Caco-2 (cell line): ENCODE data around the gene FSIP2. TPM values are rescaled to one million over a fixed set of nuclear protein-coding genes. Genes with fewer than 3 reads are reported as not detected.

Source experiments
- BruUV-seq: library from RNA; stranded (reverse); fragments of 400-500 nt; replicated peaks from 2 replicates; lab custom pipeline; 2021; lab: Mats Ljungman, UMichigan
- CTCF ChIA-PET: fragments of 300-600 bp; sonication (Branson Sonifier 250); formaldehyde crosslinking; loops from one replicate; lab custom pipeline; 2022; ENCODE audit warnings: antibody characterized with exemption; lab: Charles Lee
- POLR2A ChIA-PET: fragments of 300-600 bp; sonication (Branson Sonifier 250); formaldehyde crosslinking; loops from one replicate; lab custom pipeline; 2022; ENCODE audit warnings: antibody characterized with exemption; lab: Charles Lee
- DNase-seq, 2 experiments: peaks; one replicate each; pipeline versions ENCODE4 v3.0.0 to v3.0.0-alpha.2; 2020 to 2022
- H3K27me3 ChIP-seq: replicated peaks from 2 replicates; pipeline ENCODE4 v1.6.0; 2011; ENCODE audit warnings: low read length; ENCODE audit not compliant: control insufficient read depth, insufficient read depth
- H3K36me3 ChIP-seq: 2 replicates; pipeline ENCODE4 v1.5.1; 2011; ENCODE audit warnings: low read length; ENCODE audit not compliant: control insufficient read depth, insufficient read depth
- H3K4me1 ChIP-seq: fragments of 250-450 bp; sonication (Bioruptor Pico); 2 replicates; pipeline ENCODE4 v1.5.1; 2020; ENCODE audit warnings: mild to moderate bottlenecking
- H3K4me3 ChIP-seq: 2 replicates; pipeline ENCODE4 v1.5.1; 2011; ENCODE audit warnings: low read depth, mild to moderate bottlenecking, control low read depth, low read length
- H3K9me3 ChIP-seq: fragments of 250-450 bp; sonication (Bioruptor Pico); 2 replicates; pipeline ENCODE4 v1.5.1; 2020; ENCODE audit warnings: mild to moderate bottlenecking, moderate library complexity
- H3K27ac Mint-ChIP-seq: one replicate; pipeline ENCODE4 v1.8.0; 2022; ENCODE audit warnings: mixed read lengths; ENCODE audit not compliant: unreplicated experiment
- H3K27me3 Mint-ChIP-seq: one replicate; pipeline ENCODE4 v1.8.0; 2022; ENCODE audit warnings: mixed read lengths; ENCODE audit not compliant: insufficient read depth, unreplicated experiment
- H3K36me3 Mint-ChIP-seq: one replicate; pipeline ENCODE4 v1.8.0; 2022; ENCODE audit warnings: mild to moderate bottlenecking, mixed read lengths; ENCODE audit not compliant: insufficient read depth, unreplicated experiment
- H3K4me1 Mint-ChIP-seq: one replicate; pipeline ENCODE4 v1.8.0; 2022; ENCODE audit warnings: low read depth, mixed read lengths; ENCODE audit not compliant: unreplicated experiment
- H3K4me3 Mint-ChIP-seq: one replicate; pipeline ENCODE4 v1.8.0; 2022; ENCODE audit warnings: mild to moderate bottlenecking, moderate library complexity, mixed read lengths; ENCODE audit not compliant: unreplicated experiment
- H3K9me3 Mint-ChIP-seq: one replicate; pipeline ENCODE4 v1.8.0; 2022; ENCODE audit warnings: mixed read lengths; ENCODE audit not compliant: unreplicated experiment
- CTCF ChIP-seq, 2 experiments: fragments of 200-600 bp in 1 of 2; IDR thresholded peaks; 1 replicate in 1 of 2; 2 replicates in 1 of 2; pipeline versions ENCODE4 v1.5.1 to v1.8.0; 2011 to 2022; ENCODE audit warnings: antibody characterized with exemption in 1 of 2, control low read depth in 1 of 2, inconsistent platforms in 1 of 2, low read depth in 1 of 2, low read length in 1 of 2, mild to moderate bottlenecking in 1 of 2, moderate library complexity in 1 of 2; ENCODE audit not compliant: insufficient read depth in 1 of 2, severe bottlenecking in 1 of 2, unreplicated experiment in 1 of 2
- intact Hi-C: fragments of 100-400 bp; cut with micrococcal nuclease; formaldehyde crosslinking; loops from one replicate; pipeline ENCODE4 v1.10.0; 2022; ENCODE audit not compliant: unreplicated experiment
- total RNA-seq: library from RNA; stranded (reverse); gene quantifications from 2 replicates; pipeline ENCODE4 v1.2.3, GENCODE V29; 2022

The FSIP2 gene
- total RNA-seq, 1 experiment from 2014 or later, result 0.09 TPM

- Histone ChIP-seq H3K36me3 (no peaks in the 10 kb centered on the region), H3K27me3 (no peaks in the 10 kb centered on the region), H3K4me3 (no peak overlapping the region), H3K9me3 (no peaks in the 10 kb centered on the region), H3K4me1 (peaks cover 7% of the 10 kb centered on the region)
- no peak for TF ChIP-seq CTCF (IDR thresholded peaks at IDR 0.05; ENCODE audit: insufficient read depth in 1 of 2, low read depth in 1 of 2, low read length in 1 of 2, severe bottlenecking in 1 of 2, unreplicated experiment in 1 of 2)
- ChIA-PET POLR2A (no interaction called here), CTCF (no interaction called here)
- peaks cover 9% of the 10 kb centered on the region for H3K9me3 Mint-ChIP-seq
- intact Hi-C loops, result no loop called here
- H3K4me1 Mint-ChIP-seq, result no peaks in the 10 kb centered on the region
- H3K4me3 Mint-ChIP-seq, result no peak overlapping the region
- no peak overlapping the region for H3K27ac Mint-ChIP-seq
- H3K27me3 Mint-ChIP-seq, result no peaks in the 10 kb centered on the region
- no peak for DNase-seq
- H3K36me3 Mint-ChIP-seq, result no peaks in the 10 kb centered on the region
- no TSS peak for BruUV-seq
Measured at GRCh38 chr2:185854885-185855284, 116.3 kb downstream of the FSIP2 start.

- no peaks in the 10 kb centered on the region for H3K27me3 ChIP-seq
- H3K4me3 ChIP-seq, result no peak overlapping the region
- no TSS peak for BruUV-seq
- ChIA-PET CTCF (no interaction called here), POLR2A (no interaction called here)
- H3K27ac Mint-ChIP-seq, result no peak overlapping the region
- no peak for DNase-seq
- peaks cover under 1% of the 10 kb centered on the region for H3K4me1 Mint-ChIP-seq
- H3K36me3 Mint-ChIP-seq, result no peaks in the 10 kb centered on the region
- peaks cover 7% of the 10 kb centered on the region for H3K4me1 ChIP-seq
- intact Hi-C loops, result no loop called here
- H3K27me3 Mint-ChIP-seq, result no peaks in the 10 kb centered on the region
- no peak for TF ChIP-seq CTCF (IDR thresholded peaks at IDR 0.05; ENCODE audit: insufficient read depth in 1 of 2, low read depth in 1 of 2, low read length in 1 of 2, severe bottlenecking in 1 of 2, unreplicated experiment in 1 of 2)
- H3K36me3 ChIP-seq, result no peaks in the 10 kb centered on the region
- no peak overlapping the region for H3K4me3 Mint-ChIP-seq
- peaks cover under 1% of the 10 kb centered on the region for H3K9me3 Mint-ChIP-seq
- H3K9me3 ChIP-seq, result no peaks in the 10 kb centered on the region
Measured at GRCh38 chr2:185857691-185858090, 119.1 kb downstream of the FSIP2 start.

- ChIA-PET POLR2A (no interaction called here), CTCF (no interaction called here)
- no peak overlapping the region for H3K4me3 Mint-ChIP-seq
- no peaks in the 10 kb centered on the region for H3K9me3 ChIP-seq
- DNase-seq, result no peak
- no peak overlapping the region for H3K4me3 ChIP-seq
- no peaks in the 10 kb centered on the region for H3K27me3 Mint-ChIP-seq
- no peaks in the 10 kb centered on the region for H3K9me3 Mint-ChIP-seq
- peaks cover 5% of the 10 kb centered on the region for H3K4me1 Mint-ChIP-seq
- H3K36me3 ChIP-seq, result no peaks in the 10 kb centered on the region
- intact Hi-C loops, result no loop called here
- no peaks in the 10 kb centered on the region for H3K36me3 Mint-ChIP-seq
- no peaks in the 10 kb centered on the region for H3K27me3 ChIP-seq
- H3K27ac Mint-ChIP-seq, result no peak overlapping the region
- peaks cover 15% of the 10 kb centered on the region for H3K4me1 ChIP-seq
- BruUV-seq, result no TSS peak
- no peak for TF ChIP-seq CTCF (IDR thresholded peaks at IDR 0.05; ENCODE audit: insufficient read depth in 1 of 2, low read depth in 1 of 2, low read length in 1 of 2, severe bottlenecking in 1 of 2, unreplicated experiment in 1 of 2)
Measured at GRCh38 chr2:185859506-185859905, 120.9 kb downstream of the FSIP2 start.
